Stimulated activated CD8-positive, alpha-beta memory T cell treated with anti-CD3 and anti-CD28 coated beads, Interleukin-15, amount 100 ng/mL, for 1 hour (primary cell): ENCODE measurements around the gene PPP6R2.
"Not testable (repeated sequence)": the region's sequence is repeated elsewhere in the genome, so short reads cannot be mapped to it uniquely, and the experiment has no call there.

Experiments
- DNase-seq: peaks from one replicate; pipeline ENCODE4 v3.0.0-alpha.2; 2020; ENCODE audit warnings: low read depth

The PPP6R2 gene

DNA sequence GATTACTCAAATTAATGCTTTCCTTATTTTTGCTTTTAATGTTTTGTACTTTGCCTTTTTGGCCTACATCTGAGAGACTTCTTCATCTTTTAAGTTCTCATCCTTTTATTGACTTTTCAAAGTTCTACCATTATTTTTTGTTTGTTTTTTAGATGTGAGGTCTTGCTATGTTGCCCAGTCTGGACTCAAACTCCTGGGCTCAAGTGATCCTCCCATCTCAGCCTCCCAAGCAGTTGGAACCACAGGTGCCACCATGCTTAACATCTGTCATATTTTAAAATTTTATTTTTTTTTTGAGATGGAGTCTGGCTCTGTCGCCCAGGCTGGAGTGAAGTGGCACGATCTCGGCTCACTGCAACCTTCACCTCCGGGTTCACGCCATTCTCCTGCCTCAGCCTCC, 57.8 kb downstream of the PPP6R2 start:
- DNase-seq: no peak

GRCh38 chr22:50401907-50402306, 58.8 kb downstream of the PPP6R2 start:
- DNase-seq: no peak

DNA sequence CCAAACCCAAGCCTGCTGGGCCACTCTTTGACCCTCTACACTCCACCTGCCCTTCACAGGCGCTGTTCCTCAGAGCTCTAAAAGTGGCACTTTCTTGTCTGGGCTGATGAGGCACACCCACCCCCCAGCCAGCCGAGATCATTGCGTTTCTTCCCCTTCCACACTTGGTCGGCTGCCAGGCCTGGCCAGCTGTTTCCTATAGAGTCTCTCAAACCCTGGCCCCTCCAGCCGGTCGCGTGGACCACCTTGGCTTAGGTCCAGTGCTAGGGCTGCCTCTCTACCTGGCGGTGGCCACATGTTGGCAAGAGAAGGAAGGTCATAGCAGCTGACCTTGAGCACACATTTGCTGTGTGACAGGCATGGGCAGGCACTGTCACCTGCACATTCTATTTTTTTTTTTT, 60.6 kb downstream of the PPP6R2 start:
- DNase-seq: no peak

GRCh38 chr22:50406416-50407170, 63.5 kb downstream of the PPP6R2 start:
- DNase-seq: no peak

GRCh38 chr22:50408311-50408710, 65.2 kb downstream of the PPP6R2 start:
- DNase-seq: no peak

DNA sequence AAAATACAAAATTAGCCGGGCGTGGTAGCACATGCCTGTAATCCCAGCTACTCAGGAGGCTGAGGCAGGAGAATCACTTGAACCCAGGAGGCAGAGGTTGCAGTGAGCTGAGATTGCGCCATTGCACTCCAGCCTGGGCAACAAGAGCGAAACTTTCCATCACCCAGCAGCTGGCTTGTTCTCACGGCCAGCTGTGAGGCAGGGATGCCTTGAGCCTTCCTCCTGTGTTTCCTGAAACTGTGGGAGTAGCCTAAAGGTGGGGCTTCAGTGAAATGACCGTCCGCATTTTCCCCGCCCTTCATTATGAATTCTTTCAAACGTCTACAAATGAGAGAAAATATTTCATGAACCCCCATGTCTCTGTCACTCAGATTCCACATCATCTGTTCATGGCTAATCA, 65.8 kb downstream of the PPP6R2 start:
- not testable (repeated sequence) for DNase-seq

DNA sequence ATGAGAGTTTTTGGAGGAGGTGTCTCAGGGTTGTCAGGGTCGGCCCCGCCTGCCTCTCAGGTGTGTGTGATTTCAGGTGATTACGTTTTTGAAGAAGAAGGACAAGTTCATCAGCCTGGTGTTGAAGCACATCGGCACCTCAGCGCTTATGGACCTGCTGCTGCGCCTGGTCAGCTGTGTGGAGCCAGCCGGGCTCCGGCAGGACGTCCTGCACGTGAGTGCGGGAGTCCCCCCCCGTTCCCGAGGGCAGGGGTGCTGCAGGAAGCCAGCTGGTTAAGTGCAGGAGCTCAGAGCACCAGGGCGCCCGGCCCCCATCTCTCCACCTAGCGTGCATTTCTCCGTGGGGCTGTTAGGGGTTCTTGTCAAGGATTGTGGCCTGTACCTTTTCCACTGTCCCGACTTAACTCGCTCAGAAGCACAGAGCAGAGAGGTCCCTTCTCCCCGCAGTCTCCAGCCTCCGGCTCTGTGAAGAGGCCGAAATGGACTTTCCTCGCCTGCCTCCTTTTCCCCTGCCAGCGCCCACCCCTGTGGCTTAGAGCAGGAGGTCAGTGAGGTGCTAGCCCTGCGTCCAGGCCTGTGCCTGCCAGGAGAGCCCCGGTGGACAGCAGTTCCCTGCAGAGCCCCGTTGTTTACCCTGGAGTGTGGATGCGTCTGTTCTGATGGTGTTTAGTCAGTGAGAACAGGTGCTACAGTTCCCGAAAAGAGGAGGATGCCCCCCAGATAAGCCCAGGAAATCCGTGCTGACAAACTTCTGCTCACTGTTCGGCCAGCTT, 71.5 kb downstream of the PPP6R2 start:
- no peak for DNase-seq

- DNase-seq: no peak
Measured at GRCh38 chr22:50415426-50415825, 72.3 kb downstream of the PPP6R2 start.

GRCh38 chr22:50416996-50417395, 73.9 kb downstream of the PPP6R2 start:
- DNase-seq: no peak

GRCh38 chr22:50417411-50418210, 74.5 kb downstream of the PPP6R2 start:
- DNase-seq: no peak

DNA sequence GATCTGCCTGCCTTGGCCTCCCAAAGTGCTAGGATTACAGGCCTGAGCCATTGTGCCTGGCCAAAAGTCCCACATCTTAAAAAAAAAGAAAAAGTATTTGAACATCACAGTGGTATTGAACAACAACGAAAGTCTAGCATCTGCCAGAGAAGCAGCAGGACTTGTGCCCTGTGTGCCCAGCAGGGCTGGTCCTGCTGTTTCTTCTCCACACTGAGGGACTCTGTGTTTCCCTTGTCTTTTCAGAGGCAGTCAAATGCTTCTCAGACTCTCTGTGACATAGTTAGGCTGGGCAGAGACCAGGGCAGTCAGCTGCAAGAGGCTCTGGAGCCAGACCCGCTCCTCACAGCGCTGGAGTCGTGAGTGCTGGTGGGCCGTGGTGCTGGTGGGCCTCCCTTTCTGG, 75.5 kb downstream of the PPP6R2 start:
- no peak for DNase-seq

GRCh38 chr22:50419116-50419515, 76.0 kb downstream of the PPP6R2 start:
- DNase-seq: no peak

DNA sequence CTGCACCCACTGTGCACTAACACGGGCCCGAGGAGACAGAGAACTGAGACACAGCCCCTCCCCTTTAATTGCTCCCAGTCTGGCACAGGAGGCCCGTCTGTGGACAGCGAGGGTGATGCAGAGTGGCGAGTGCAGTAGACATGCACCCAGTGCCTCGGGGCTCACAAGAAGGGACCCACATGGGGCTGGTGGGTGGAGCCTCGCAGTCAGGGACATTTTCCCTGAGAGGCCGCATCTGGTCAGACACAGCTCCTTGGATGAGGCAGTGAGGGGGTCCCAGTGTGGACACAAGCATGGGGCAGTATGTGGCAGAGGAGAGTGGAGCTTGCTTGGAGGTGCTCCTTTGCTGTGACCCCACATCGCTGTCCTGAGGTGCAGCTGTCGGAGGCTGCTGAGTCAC, 76.9 kb downstream of the PPP6R2 start:
- no peak for DNase-seq

- DNase-seq: no peak
Measured at GRCh38 chr22:50420581-50420980, 77.5 kb downstream of the PPP6R2 start.

DNA sequence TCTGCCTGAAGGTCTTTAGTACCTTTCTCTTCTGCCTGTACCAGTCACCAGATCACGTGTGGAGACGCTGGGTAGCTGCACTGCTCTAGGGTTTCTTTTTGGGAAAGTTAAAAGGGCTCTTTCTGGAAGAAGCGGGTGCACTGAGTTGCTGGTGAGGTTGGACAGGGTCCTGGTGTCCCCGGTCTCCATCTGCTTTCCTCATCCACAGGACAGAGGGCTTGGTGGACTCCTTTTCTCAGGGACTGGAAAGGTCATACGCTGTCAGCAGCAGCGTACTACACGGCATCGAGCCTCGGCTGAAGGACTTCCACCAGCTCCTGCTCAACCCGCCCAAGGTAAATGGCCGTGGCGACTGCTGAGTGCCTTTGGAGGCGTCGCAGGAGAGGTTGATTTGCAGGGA, 78.9 kb downstream of the PPP6R2 start:
- no peak for DNase-seq

DNA sequence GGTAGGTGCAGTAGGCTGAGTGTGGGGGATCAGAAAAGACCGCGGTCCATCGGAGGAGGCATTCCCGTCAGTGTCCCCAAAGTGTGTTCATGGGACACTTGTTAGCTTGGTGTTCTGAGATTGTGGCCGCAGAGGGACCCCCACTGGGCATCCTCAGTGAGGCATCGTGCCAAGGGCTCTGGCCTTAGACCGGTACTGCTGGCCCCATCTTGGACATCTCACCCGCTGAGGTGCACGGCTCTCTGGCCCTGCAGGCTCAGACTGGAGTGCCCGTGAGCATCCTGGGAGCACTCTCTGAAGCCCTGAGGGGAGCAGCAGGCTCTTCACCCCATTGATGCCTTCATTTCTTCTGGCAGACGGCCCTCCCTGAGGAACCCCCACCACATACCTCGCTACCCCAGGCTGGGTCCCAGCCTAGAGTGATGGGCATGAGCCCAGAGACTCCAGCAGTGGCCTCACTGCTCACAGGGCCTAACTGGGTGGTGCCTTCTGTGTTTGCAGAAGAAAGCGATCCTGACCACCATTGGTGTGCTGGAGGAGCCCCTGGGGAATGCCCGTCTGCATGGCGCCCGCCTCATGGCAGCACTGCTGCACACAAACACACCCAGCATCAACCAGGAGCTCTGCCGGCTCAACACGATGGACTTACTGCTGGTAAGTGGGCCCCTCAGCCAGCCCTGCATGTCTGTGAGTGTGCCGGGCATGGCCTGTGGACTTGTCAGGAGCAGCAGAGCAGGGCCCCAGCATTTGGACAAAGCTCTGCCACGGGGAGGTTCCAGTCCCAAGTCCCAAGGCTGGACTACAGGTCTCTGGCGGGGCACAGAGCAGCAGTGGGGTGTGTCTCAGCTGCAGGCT, 80.1 kb downstream of the PPP6R2 start:
- no peak for DNase-seq

GRCh38 chr22:50423956-50424355, 80.8 kb downstream of the PPP6R2 start:
- DNase-seq: no peak

DNA sequence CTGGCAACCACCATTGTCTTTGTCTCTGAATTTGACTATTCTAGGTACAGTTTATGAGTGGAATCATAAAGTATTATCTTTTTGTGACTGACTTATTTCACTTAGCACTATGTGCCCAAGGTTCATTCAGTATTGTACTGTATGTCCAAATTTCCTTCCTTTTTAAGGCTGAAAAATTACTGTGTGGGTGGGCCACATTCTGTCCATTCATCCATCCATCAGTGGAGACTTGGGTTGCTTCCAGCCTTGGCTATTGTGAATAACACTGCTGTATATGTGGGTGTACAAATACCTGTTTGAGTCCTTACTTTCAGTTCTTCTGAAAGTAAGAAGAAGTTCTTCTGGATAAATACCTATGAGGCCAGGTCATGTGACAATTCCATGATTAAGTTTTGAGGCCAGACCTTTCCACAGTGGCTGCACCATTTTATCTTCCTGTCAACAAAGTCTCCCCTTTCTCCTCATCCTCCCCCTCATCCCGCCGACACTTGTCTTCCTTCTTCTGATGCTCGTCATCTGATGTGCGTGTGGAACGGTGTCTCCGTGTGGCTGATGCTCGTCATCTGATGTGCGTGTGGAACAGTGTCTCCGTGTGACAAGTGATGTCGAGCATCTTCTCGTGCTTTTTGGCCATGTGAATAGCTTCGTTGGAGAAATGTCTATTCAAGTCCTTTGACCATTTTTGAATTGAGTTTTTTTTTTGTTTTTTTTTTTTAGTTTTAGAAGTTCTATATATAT, 82.2 kb downstream of the PPP6R2 start:
- no peak for DNase-seq

DNA sequence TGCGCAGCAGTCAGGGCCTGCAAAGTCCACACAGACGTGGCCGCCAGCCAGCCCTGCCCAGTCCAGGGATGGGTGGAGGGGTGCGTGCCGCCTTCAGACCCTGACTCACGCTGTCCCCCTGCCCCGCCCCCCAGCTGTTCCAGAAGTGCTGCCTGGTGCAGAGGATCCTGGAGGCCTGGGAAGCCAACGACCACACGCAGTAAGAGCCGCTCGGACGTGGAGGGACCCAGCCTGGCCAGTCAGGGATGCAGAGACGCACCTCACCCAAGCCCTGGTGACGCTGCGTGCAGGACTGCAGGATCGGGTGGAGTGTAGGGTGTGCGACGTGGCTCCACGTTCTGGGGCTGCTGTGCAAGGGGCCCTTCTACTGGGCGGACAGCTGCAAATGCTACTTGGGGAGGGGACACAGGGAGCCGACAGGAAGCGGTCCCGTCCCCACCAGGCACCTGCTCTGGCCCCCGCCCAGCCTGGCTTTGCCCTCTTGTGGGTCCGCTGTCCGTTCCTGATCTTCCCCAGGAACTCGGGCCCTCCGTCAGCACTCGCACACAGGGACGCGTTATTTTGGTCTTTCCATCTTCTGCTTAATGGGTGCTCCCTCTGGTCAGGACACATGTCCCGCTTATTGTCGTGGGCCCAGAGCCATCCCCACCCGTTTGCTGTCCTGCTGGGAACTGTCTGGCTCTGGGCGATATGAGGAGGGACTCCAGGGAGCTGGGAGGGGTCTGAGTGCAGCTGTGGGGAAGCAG, 89.2 kb downstream of the PPP6R2 start:
- no peak for DNase-seq

DNA sequence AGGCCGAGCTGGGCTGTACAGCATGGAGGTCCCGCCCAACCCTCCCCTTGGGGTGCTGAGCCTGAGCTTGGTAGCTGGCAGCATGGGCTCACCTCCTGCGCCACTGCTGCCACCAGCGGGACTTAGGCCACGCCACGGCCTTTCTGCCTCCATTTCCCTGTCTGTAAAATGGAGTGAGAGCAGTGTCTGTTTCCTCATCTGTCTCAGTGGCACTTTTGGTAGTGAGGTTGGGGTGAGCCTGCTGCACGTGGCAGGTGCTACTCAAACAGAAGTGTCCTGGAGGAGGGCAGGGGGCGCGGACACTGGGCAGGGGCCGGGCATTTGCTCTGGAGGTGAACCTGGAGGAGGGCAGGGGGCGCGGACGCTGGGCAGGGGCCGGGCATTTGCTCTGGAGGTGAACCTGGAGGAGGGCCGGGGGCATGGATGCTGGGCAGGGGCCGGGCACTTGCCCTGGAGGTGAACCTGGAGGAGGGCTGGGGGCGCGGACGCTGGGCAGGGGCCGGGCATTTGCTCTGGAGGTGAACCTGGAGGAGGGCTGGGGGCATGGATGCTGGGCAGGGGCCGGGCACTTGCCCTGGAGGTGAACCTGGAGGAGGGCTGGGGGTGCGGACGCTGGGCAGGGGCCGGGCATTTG, 89.9 kb downstream of the PPP6R2 start:
- DNase-seq: not testable (repeated sequence)
